B cell (primary cell): Measurements from ENCODE around the gene HNRNPLL. TPM values are rescaled to one million over a fixed set of nuclear protein-coding genes. Genes with fewer than 3 reads are reported as not detected.

Experiments used
- ATAC-seq: fragments of 200-7000 bp; cut with Tn5 transposase; one replicate; pipeline ENCODE4 v1.10.0; 2021; ENCODE audit warnings: low read depth, mild to moderate bottlenecking, moderate number of reproducible peaks, moderate library complexity
- CTCF ChIA-PET: fragments of 350-600 bp; sonication (Branson Sonifier 250); formaldehyde crosslinking; loops from one replicate; lab custom pipeline; 2021; ENCODE audit warnings: antibody characterized with exemption, inconsistent platforms; lab: Charles Lee
- POLR2A ChIA-PET: fragments of 350-600 bp; sonication (Branson Sonifier 250); formaldehyde crosslinking; loops from one replicate; lab custom pipeline; 2021; ENCODE audit warnings: antibody characterized with exemption; lab: Charles Lee
- DNase-seq: peaks from one replicate; pipeline ENCODE4 v3.0.0; 2013
- H2AFZ ChIP-seq: 2 replicates; pipeline ENCODE4 v1.6.1; 2012; ENCODE audit warnings: mild to moderate bottlenecking, low read depth, low read length; ENCODE audit not compliant: insufficient read depth, poor library complexity, severe bottlenecking
- H3K27ac ChIP-seq, 2 donors: 1 replicate in 1 of 2; 2 replicates in 1 of 2; pipeline ENCODE4 v1.5.1; 2012 to 2013; ENCODE audit warnings: low read length in 2 of 2, mild to moderate bottlenecking in 2 of 2, moderate library complexity in 1 of 2
- H3K27me3 ChIP-seq, 4 experiments: fragments of 200-600 bp in 1 of 4; sonication (generic) in 1 of 4; replicated peaks in 1 of 4; 1 replicate in 2 of 4; 2 replicates in 2 of 4; pipeline versions ENCODE4 v1.6.1 to v1.7.0; 2013 to 2016; ENCODE audit warnings: low read length in 3 of 4, mild to moderate bottlenecking in 2 of 4, mixed read lengths in 1 of 4, moderate library complexity in 1 of 4; ENCODE audit not compliant: insufficient read depth in 4 of 4, control insufficient read depth in 3 of 4; ENCODE audit errors: control extremely low read depth in 1 of 4
- H3K36me3 ChIP-seq, 2 experiments: replicated peaks in 1 of 2; 1 replicate in 1 of 2; 2 replicates in 1 of 2; pipeline versions ENCODE4 v1.6.1 to v1.7.1; 2013; ENCODE audit warnings: low read length in 1 of 2; ENCODE audit not compliant: insufficient read depth in 2 of 2, control insufficient read depth in 1 of 2; ENCODE audit errors: control extremely low read depth in 1 of 2, extremely low read depth in 1 of 2
- H3K4me1 ChIP-seq, 2 donors: fragments of 200-600 bp in 1 of 2; sonication (generic) in 1 of 2; 1 replicate in 1 of 2; 2 replicates in 1 of 2; pipeline versions ENCODE4 v1.5.1 to v1.6.1; 2013 to 2017; ENCODE audit warnings: low read length in 2 of 2; ENCODE audit not compliant: control insufficient read depth in 2 of 2, insufficient read depth in 2 of 2
- H3K4me2 ChIP-seq: replicated peaks from 2 replicates; pipeline ENCODE3; 2012; ENCODE audit warnings: mild to moderate bottlenecking, low read depth, low read length; ENCODE audit not compliant: poor library complexity, severe bottlenecking
- H3K4me3 ChIP-seq, 5 experiments: fragments of 200-600 bp in 1 of 5; sonication (generic) in 1 of 5; 1 replicate in 3 of 5; 2 replicates in 2 of 5; pipeline versions ENCODE4 v1.5.1 to v1.7.0; 2011 to 2016; ENCODE audit warnings: low read length in 4 of 5, mild to moderate bottlenecking in 4 of 5, low read depth in 2 of 5, control low read depth in 1 of 5, moderate library complexity in 1 of 5; ENCODE audit not compliant: insufficient read depth in 1 of 5; ENCODE audit errors: control extremely low read depth in 1 of 5, extremely low read depth in 1 of 5
- H3K79me2 ChIP-seq: fragments of 200-600 bp; sonication (generic); one replicate; pipeline ENCODE4 v1.6.0; 2016; ENCODE audit warnings: low read length; ENCODE audit not compliant: control insufficient read depth, insufficient read depth
- H3K9ac ChIP-seq: fragments of 200-600 bp; sonication (generic); 2 replicates; pipeline ENCODE4 v1.6.1; 2017; ENCODE audit warnings: mild to moderate bottlenecking, low read length, moderate library complexity
- H3K9me3 ChIP-seq, 3 donors: one replicate each; pipeline versions ENCODE4 v1.6.1 to v1.7.1; 2013; ENCODE audit warnings: low read length in 2 of 3; ENCODE audit not compliant: control insufficient read depth in 2 of 3, insufficient read depth in 1 of 3; ENCODE audit errors: control extremely low read depth in 1 of 3
- H4K20me1 ChIP-seq: 2 replicates; pipeline ENCODE4 v1.6.0; 2012; ENCODE audit warnings: mild to moderate bottlenecking, low read length; ENCODE audit not compliant: insufficient read depth, control insufficient read depth, poor library complexity, severe bottlenecking
- H3K27ac Mint-ChIP-seq: one replicate; pipeline ENCODE4 v1.8.0; 2021; ENCODE audit warnings: mixed read lengths
- H3K27me3 Mint-ChIP-seq: one replicate; pipeline ENCODE4 v1.8.0; 2021; ENCODE audit warnings: mixed read lengths
- H3K4me1 Mint-ChIP-seq: one replicate; pipeline ENCODE4 v1.8.0; 2021; ENCODE audit warnings: mixed read lengths
- H3K4me3 Mint-ChIP-seq: one replicate; pipeline ENCODE4 v1.8.0; 2021; ENCODE audit warnings: mixed read lengths
- H3K9me3 Mint-ChIP-seq: one replicate; pipeline ENCODE4 v1.8.0; 2022; ENCODE audit warnings: mixed read lengths; ENCODE audit not compliant: insufficient read depth
- CTCF ChIP-seq: fragments of 200-600 bp; IDR thresholded peaks from one replicate; pipeline ENCODE4 v1.8.0; 2022; ENCODE audit warnings: antibody characterized with exemption, mild to moderate bottlenecking
- EZH2 ChIP-seq: IDR thresholded peaks from 2 replicates; pipeline ENCODE4 v1.6.1; 2012; ENCODE audit warnings: borderline replicate concordance, low read depth, mild to moderate bottlenecking, moderate library complexity, low read length; ENCODE audit not compliant: insufficient read depth, poor library complexity, severe bottlenecking
- WGBS: methylation state at CpG from one replicate; pipeline ENCODE4 v1.1.5; 2013; ENCODE audit warnings: missing lambda C conversion rate; ENCODE audit not compliant: insufficient coverage; 5-methylcytosine and 5-hydroxymethylcytosine counted together
- intact Hi-C: fragments of 100-400 bp; cut with micrococcal nuclease; formaldehyde crosslinking; loops from one replicate; pipeline ENCODE4 v1.10.0; 2022
- polyA plus RNA-seq: library from polyadenylated mRNA; depleted of rRNA; stranded (reverse); fragments of >200 nt; gene quantifications from 2 replicates; pipeline ENCODE4 v1.2.3, GENCODE V29; 2012
- total RNA-seq, 2 donors: library from RNA; stranded (reverse); fragments of 120-200 nt in 1 of 2; gene quantifications; 1 replicate in 1 of 2; 2 replicates in 1 of 2; pipeline versions ENCODE4 v1.2.3 to v1.2.4, GENCODE V29; 2013 to 2022

Gene HNRNPLL
- total and polyA plus RNA-seq, 2 donors (not counting 1 experiment from before 2014, with no cell fraction given), result 2.1 to 6.7 TPM

DNA sequence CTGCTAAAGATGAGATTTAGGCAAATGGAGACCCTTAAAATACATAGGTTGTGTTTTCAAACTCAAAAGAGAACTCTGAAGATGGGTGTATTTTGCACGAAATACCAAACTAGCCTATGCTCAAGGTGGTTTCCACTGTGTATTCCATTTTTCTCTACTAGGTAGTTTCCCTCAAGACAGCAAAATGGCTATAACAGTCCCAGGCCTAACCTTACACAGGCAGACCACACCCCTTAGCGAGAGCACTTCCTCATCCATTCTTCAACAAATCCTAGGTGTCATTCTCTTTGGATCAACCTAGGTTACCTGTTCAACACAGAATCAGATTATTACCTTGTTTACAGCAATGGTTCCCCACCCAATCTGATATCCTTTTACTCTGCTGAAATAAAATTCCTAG lies 42.6 kb downstream of the HNRNPLL start:
- H3K27ac Mint-ChIP-seq, result no peak overlapping the region
- DNase-seq, result no peak
- 77% methylated on average over 2 of the region's 2 CpGs for WGBS

GRCh38 chr2:38557981-38558380 lies 44.7 kb downstream of the HNRNPLL start:
- ATAC-seq (no peak), DNase-seq (no peak)
- no CpG with 5 or more reads among the region's 5 CpGs for WGBS
- H3K27me3 ChIP-seq, result peaks cover 0 to 2% (median 0%) of the 10 kb centered on the region in 4 experiments
- no peaks in the 10 kb centered on the region for H3K79me2 ChIP-seq
- no peak overlapping the region for H3K9ac ChIP-seq
- intact Hi-C loops, result no loop called here
- no peak for TF ChIP-seq CTCF
- no peak for TF ChIP-seq EZH2
- no peaks in the 10 kb centered on the region for H4K20me1 ChIP-seq
- no peak overlapping the region for H3K4me2 ChIP-seq
- ChIA-PET POLR2A (no interaction called here), CTCF (no interaction called here)
- H3K4me1 ChIP-seq, result no peaks in the 10 kb centered on the region
- H3K9me3 ChIP-seq, result no peaks in the 10 kb centered on the region
- H3K27ac ChIP-seq, result no peak overlapping the region
- no peaks in the 10 kb centered on the region for H3K36me3 ChIP-seq
- Mint-ChIP-seq H3K27me3 (peaks cover 13% of the 10 kb centered on the region), H3K4me1 (no peaks in the 10 kb centered on the region), H3K9me3 (no peaks in the 10 kb centered on the region), H3K27ac (no peak overlapping the region), H3K4me3 (no peak overlapping the region)
- H2AFZ ChIP-seq, result no peak overlapping the region
- no peak overlapping the region for H3K4me3 ChIP-seq

More for the DNA sequence above, 42.6 kb downstream of the HNRNPLL start:
- Histone ChIP-seq H3K9me3 (no peaks in the 10 kb centered on the region), H3K4me3 (no peak overlapping the region), H3K36me3 (no peaks in the 10 kb centered on the region), H3K4me1 (no peaks in the 10 kb centered on the region), H3K9ac (no peak overlapping the region), H3K27me3 (no peaks in the 10 kb centered on the region), H2AFZ (no peak overlapping the region), H3K27ac (no peak overlapping the region), H3K79me2 (no peaks in the 10 kb centered on the region), H3K4me2 (no peak overlapping the region), H4K20me1 (no peaks in the 10 kb centered on the region)
- CTCF ChIA-PET, result no interaction called here
- POLR2A ChIA-PET, result no interaction called here
- Mint-ChIP-seq H3K4me3 (no peak overlapping the region), H3K27me3 (peaks cover 3% of the 10 kb centered on the region), H3K9me3 (no peaks in the 10 kb centered on the region), H3K4me1 (no peaks in the 10 kb centered on the region)
- TF ChIP-seq CTCF, result no peak
- no peak for TF ChIP-seq EZH2
- ATAC-seq, result no peak
- intact Hi-C loops, result no loop called here
